HCT116 (cell line): ENCODE data around the gene ZNF207. TPM values are rescaled to one million over a fixed set of nuclear protein-coding genes. Genes with fewer than 3 reads are reported as not detected.

Source experiments
- ATAC-seq: fragments of 200-7000 bp; cut with Tn5 transposase; 2 replicates; pipeline ENCODE4 v1.9.1; 2020; ENCODE audit warnings: mild to moderate bottlenecking, moderate library complexity
- BruUV-seq: library from RNA; stranded (reverse); fragments of 400-500 nt; replicated peaks from 2 replicates; lab custom pipeline; 2021; lab: Mats Ljungman, UMichigan
- CTCF ChIA-PET: fragments of 300-600 bp; sonication (Branson Sonifier 250); formaldehyde crosslinking; loops from one replicate; lab custom pipeline; 2021; ENCODE audit warnings: antibody characterized with exemption; lab: Charles Lee
- POLR2A ChIA-PET: fragments of 300-600, 350-600 bp; sonication (Branson Sonifier 250); formaldehyde crosslinking; loops from one replicate; lab custom pipeline; 2021; ENCODE audit warnings: antibody characterized with exemption; lab: Charles Lee
- RAD21 ChIA-PET, 2 experiments: fragments of 300-600 bp; sonication (Branson Sonifier 250); formaldehyde crosslinking; loops; one replicate each; lab custom pipeline; 2023; ENCODE audit warnings: low total read pairs in 2 of 2; ENCODE audit not compliant: uncharacterized antibody in 2 of 2, unreplicated experiment in 2 of 2, low non-redundant PET in 1 of 2; lab: Charles Lee
- DNase-seq: peaks from one replicate; pipeline ENCODE4 v3.0.0-alpha.2; 2010; ENCODE audit warnings: low read depth, low spot score
- H2AFZ ChIP-seq: fragments of 200-600 bp; shearing (Covaris generic), sonication (generic); 2 replicates; pipeline ENCODE4 v1.6.1; 2017; ENCODE audit warnings: low read depth, mixed run types, mixed read lengths, antibody characterized with exemption, low read length; ENCODE audit not compliant: poor library complexity, severe bottlenecking
- H3K27ac ChIP-seq: 2 replicates; pipeline ENCODE4 v1.5.1; 2012; ENCODE audit warnings: low read depth, low read length
- H3K27me3 ChIP-seq: fragments of 200-600 bp; sonication (generic); 2 replicates; pipeline ENCODE4 v1.6.1; 2016; ENCODE audit warnings: mixed run types, low read length, mixed read lengths; ENCODE audit not compliant: insufficient read depth
- H3K36me3 ChIP-seq, 2 experiments: fragments of 200-500 bp in 1 of 2; fragments of 200-600 bp in 1 of 2; sonication (Bioruptor generic) in 1 of 2; sonication (generic) in 1 of 2; 2 replicates each; pipeline versions ENCODE4 v1.5.1 to v1.6.1; 2014 to 2016; ENCODE audit warnings: low read length in 2 of 2, inconsistent platforms in 1 of 2, mixed read lengths in 1 of 2, mixed run types in 1 of 2; ENCODE audit not compliant: insufficient read depth in 2 of 2, control insufficient read depth in 1 of 2
- H3K4me1 ChIP-seq, 2 experiments: fragments of 200-600 bp in 1 of 2; sonication (generic) in 1 of 2; 2 replicates each; pipeline versions ENCODE4 v1.5.1 to v1.6.1; 2012 to 2017; ENCODE audit warnings: low read length in 2 of 2, inconsistent platforms in 1 of 2, mild to moderate bottlenecking in 1 of 2, mixed read lengths in 1 of 2, mixed run types in 1 of 2, moderate library complexity in 1 of 2; ENCODE audit not compliant: insufficient read depth in 2 of 2, control insufficient read depth in 1 of 2
- H3K4me2 ChIP-seq: fragments of 200-600 bp; sonication (generic); 2 replicates; pipeline ENCODE4 v1.6.1; 2017; ENCODE audit warnings: mixed run types, low read length, mixed read lengths
- H3K4me3 ChIP-seq, 2 experiments: fragments of 200-600 bp in 1 of 2; sonication (generic) in 1 of 2; replicated peaks in 1 of 2; 2 replicates each; pipeline ENCODE4 v1.5.1; 2011 to 2016; ENCODE audit warnings: low read length in 2 of 2, control low read depth in 1 of 2, low read depth in 1 of 2, mild to moderate bottlenecking in 1 of 2, mixed read lengths in 1 of 2, mixed run types in 1 of 2
- H3K79me2 ChIP-seq: fragments of 200-600 bp; sonication (generic); 2 replicates; pipeline ENCODE4 v1.6.1; 2017; ENCODE audit warnings: mild to moderate bottlenecking, mixed run types, low read length, moderate library complexity, mixed read lengths; ENCODE audit not compliant: insufficient read depth
- H3K9ac ChIP-seq: fragments of 200-600 bp; sonication (generic); 2 replicates; pipeline ENCODE4 v1.6.1; 2016; ENCODE audit warnings: low read length, mixed read lengths
- H3K9me2 ChIP-seq: fragments of 200-600 bp; sonication (generic), shearing (Covaris generic); 2 replicates; pipeline ENCODE4 v1.6.1; 2017; ENCODE audit warnings: mixed run types, mild to moderate bottlenecking, moderate library complexity; ENCODE audit not compliant: insufficient read depth
- H3K9me3 ChIP-seq, 2 experiments: fragments of 200-500 bp in 1 of 2; fragments of 200-600 bp in 1 of 2; sonication (Bioruptor generic) in 1 of 2; sonication (generic) in 1 of 2; 2 replicates each; pipeline ENCODE4 v1.6.1; 2014 to 2017; ENCODE audit warnings: low read length in 2 of 2, mixed read lengths in 2 of 2, inconsistent platforms in 1 of 2, low read depth in 1 of 2, mild to moderate bottlenecking in 1 of 2, mixed run types in 1 of 2, moderate library complexity in 1 of 2; ENCODE audit not compliant: control insufficient read depth in 1 of 2, insufficient read depth in 1 of 2
- H4K20me1 ChIP-seq: fragments of 200-600 bp; sonication (generic), shearing (Covaris generic); 2 replicates; pipeline ENCODE4 v1.6.1; 2017; ENCODE audit warnings: mixed run types, mild to moderate bottlenecking, moderate library complexity; ENCODE audit not compliant: insufficient read depth
- ELF1 ChIP-seq: IDR thresholded peaks from 2 replicates; pipeline ENCODE4 v1.6.1; 2012; ENCODE audit warnings: low read depth, borderline replicate concordance
- EZH2phosphoT487 ChIP-seq: fragments of 200-600 bp; IDR thresholded peaks from 2 replicates; pipeline ENCODE4 v1.6.1; 2018; ENCODE audit warnings: antibody characterized with exemption, borderline replicate concordance
- SRF ChIP-seq: IDR thresholded peaks from 2 replicates; pipeline ENCODE4 v1.6.1; 2012; ENCODE audit warnings: low read depth
- ZFX ChIP-seq: fragments of 450-650 bp; IDR thresholded peaks from 2 replicates; pipeline ENCODE4 v1.6.1; 2017
- intact Hi-C: fragments of 100-400 bp; cut with micrococcal nuclease; formaldehyde crosslinking; loops from 2 replicates; pipeline ENCODE4 v1.10.0; 2022
- total RNA-seq: library from RNA; stranded (reverse); gene quantifications from one replicate; pipeline ENCODE4 v1.2.1, GENCODE V29; 2021; ENCODE audit not compliant: unreplicated experiment
- TF ChIP-seq, protein P1 (sequence below): IDR thresholded peaks from 2 replicates; pipeline ENCODE4 v1.6.1; 2012

ZNF207 gene
- total RNA-seq, 1 experiment from 2014 or later = 181 TPM

DNA sequence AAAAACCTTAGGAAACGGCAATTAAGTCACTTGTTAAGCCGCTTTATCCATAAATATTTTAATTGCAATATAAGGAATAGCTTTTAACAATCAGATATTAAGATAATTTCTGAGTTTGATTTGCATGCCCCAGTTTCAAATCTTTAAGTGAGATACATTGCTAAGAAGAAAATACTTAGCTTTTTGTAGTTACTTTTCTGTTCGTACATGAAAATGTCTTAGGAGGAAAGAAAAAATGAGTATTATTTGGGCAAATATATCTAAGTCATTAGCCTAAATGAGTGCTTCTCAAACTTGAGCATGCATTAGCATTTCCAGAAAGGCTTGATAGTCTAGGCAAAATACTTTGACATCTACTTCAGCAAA, 6.4 kb downstream of the ZNF207 start:
- H4K20me1 ChIP-seq = peaks cover 60% of the 10 kb centered on the region; the same call in 1 of the 2 replicates
- H3K4me2 ChIP-seq = no peak overlapping the region

DNA sequence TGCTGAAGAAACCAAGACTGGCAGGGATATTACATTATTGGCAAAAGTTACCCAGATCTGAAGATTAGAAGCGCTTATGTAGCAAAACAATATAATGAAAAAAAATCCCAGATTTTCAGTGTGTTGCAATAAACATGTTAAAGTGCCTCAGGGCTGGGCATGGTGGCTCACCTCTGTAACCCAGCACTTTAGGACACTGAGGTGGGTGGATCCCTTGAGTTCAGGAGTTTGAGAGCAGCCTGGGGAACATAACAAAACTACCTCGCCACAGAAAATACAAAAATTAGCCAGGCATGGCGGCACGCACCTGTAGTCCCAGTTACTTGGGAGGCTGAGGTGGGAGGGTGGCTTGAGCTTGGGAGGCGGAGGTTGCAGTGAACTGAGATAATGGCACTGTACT, 6.8 kb downstream of the ZNF207 start:
- POLR2A ChIA-PET = no interaction called here
- no peak overlapping the region for H3K4me2 ChIP-seq
- peaks cover 2 to 10% of the 10 kb centered on the region in 2 experiments; a peak in 3 of 4 replicates for H3K4me1 ChIP-seq

More for the DNA sequence above, 6.4 kb downstream of the ZNF207 start:
- Histone ChIP-seq H3K9me3 (no peaks in the 10 kb centered on the region), H3K27me3 (no peaks in the 10 kb centered on the region), H3K4me3 (no peak overlapping the region), H3K36me3 (peaks cover 52 to 77% of the 10 kb centered on the region in 2 experiments), H3K4me1 (peaks cover 5 to 14% of the 10 kb centered on the region in 2 experiments; a peak in 3 of 4 replicates), H2AFZ (no peak overlapping the region), H3K79me2 (peaks cover 100% of the 10 kb centered on the region), H3K9ac (no peak overlapping the region), H3K9me2 (no peaks in the 10 kb centered on the region), H3K27ac (no peak overlapping the region)
- ChIA-PET CTCF (no interaction called here), POLR2A (no interaction called here), RAD21 (no interaction called here)
- no TSS peak for BruUV-seq
- no peak for ATAC-seq
- intact Hi-C loops = no loop called here
- TF ChIP-seq EZH2phosphoT487 = no peak
- TF ChIP-seq, protein P1, sequence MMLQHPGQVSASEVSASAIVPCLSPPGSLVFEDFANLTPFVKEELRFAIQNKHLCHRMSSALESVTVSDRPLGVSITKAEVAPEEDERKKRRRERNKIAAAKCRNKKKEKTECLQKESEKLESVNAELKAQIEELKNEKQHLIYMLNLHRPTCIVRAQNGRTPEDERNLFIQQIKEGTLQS = no peak
- TF ChIP-seq ZFX = no peak
- DNase-seq = no peak

More for the DNA sequence above, 6.8 kb downstream of the ZNF207 start:
- ChIA-PET CTCF (no interaction called here), RAD21 (no interaction called here)
- Histone ChIP-seq H3K9ac (no peak overlapping the region), H3K27ac (no peak overlapping the region), H3K79me2 (peaks cover 100% of the 10 kb centered on the region), H3K27me3 (no peaks in the 10 kb centered on the region), H3K9me3 (no peaks in the 10 kb centered on the region), H3K36me3 (peaks cover 56 to 76% of the 10 kb centered on the region in 2 experiments), H3K4me3 (no peak overlapping the region), H2AFZ (no peak overlapping the region), H4K20me1 (peaks cover 58% of the 10 kb centered on the region; the same call in 1 of the 2 replicates), H3K9me2 (no peaks in the 10 kb centered on the region)
- intact Hi-C loops = no loop called here
- no TSS peak for BruUV-seq
- ATAC-seq = no peak
- no peak for TF ChIP-seq SRF
- TF ChIP-seq ELF1 = no peak
- no peak for DNase-seq
